Measurements from ENCODE around the gene CORO1A. TPM values are rescaled to one million over a fixed set of nuclear protein-coding genes. Genes with fewer than 3 reads are reported as not detected.
"Not testable (repeated sequence)": the region's sequence is repeated elsewhere in the genome, so short reads cannot be mapped to it uniquely, and the experiment has no call there.

Gene CORO1A
- total RNA-seq, 1 experiment from 2014 or later, result 7.0 TPM

DNA sequence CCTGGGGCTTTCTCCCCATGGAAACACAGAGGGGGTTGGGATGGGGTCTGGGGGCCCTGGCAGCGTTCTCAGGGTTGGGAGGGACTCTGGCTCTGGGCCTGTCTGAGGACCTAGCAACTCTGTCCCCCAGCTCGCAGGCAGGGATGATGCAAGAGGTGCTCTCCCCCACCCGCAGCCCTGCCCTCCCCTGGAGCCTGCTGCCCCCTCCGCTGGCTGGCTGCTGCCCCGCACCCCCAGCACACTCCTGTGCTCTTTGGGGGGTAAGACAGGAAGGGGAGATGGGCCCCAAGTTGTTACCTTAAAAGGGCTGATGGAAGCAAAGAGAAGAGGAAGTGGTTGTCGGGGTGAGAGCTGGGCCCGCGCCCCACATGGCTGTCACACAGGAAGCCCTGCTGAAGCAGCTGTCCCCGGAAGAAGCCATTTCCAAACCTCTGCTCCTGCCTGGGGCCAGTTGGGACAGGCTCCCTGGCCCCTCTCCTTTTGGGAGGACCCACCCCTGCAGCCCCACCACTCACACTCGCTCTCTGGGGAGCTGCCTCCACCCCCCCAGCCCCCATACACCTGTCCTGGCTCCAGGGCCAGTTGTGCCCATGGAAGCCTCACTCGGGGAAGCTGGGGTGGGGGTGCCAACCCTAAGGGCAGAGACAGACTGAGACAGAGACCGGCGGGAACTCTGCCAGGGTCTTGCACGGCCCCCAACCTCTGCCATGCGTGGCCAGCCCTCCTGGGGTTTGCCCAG is 2.5 kb downstream of the CORO1A start:
- H3K9me3 ChIP-seq (replicated peaks), result no peaks in the 10 kb centered on the region
- H3K27me3 ChIP-seq, result no peaks in the 10 kb centered on the region
- H3K4me3 ChIP-seq, result no peak overlapping the region
- peaks cover 9% of the 10 kb centered on the region for H3K4me1 ChIP-seq
- DNase-seq, result peak; percentile 37 to 51
- H3K27ac ChIP-seq, result no peak overlapping the region
- H3K36me3 ChIP-seq, result no peaks in the 10 kb centered on the region

DNA sequence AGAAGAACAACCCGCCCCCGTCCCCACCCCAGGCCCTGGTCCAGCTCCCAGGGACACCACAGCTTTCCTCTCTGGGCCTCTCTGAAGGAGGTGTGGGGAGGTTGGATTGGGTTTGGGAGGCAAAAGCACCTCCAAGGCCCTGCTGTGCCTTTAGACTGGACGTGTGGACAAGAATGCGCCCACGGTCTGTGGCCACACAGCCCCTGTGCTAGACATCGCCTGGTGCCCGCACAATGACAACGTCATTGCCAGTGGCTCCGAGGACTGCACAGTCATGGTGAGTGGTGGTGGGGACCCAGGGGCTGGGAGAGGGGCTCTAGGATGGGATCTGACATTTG is 3.0 kb downstream of the CORO1A start:
- no peaks in the 10 kb centered on the region for H3K9me3 ChIP-seq (replicated peaks)
- no peaks in the 10 kb centered on the region for H3K27me3 ChIP-seq
- H3K36me3 ChIP-seq, result no peaks in the 10 kb centered on the region
- peaks cover 9% of the 10 kb centered on the region for H3K4me1 ChIP-seq
- H3K4me3 ChIP-seq, result no peak overlapping the region
- peak in 1 of 2 experiments; percentile 2 for DNase-seq
- H3K27ac ChIP-seq, result no peak overlapping the region

DNA sequence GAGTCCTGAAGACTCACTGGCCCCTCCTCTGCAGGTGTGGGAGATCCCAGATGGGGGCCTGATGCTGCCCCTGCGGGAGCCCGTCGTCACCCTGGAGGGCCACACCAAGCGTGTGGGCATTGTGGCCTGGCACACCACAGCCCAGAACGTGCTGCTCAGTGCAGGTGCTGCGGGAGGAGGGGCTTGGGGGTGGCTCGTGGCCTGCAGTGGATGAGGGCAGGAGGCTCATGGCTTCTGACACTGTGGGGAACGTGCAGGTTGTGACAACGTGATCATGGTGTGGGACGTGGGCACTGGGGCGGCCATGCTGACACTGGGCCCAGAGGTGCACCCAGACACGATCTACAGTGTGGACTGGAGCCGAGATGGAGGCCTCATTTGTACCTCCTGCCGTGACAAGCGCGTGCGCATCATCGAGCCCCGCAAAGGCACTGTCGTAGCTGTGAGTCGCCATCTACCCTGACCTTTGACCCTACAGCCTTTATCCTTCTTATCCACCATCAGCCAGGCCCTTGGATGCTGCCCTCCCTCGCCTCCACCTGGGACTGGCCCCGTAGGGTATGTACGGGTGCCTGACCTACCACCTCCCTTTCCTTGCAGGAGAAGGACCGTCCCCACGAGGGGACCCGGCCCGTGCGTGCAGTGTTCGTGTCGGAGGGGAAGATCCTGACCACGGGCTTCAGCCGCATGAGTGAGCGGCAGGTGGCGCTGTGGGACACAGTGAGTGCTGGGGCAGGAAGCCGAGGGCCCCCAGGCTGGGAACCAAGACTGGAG is 3.6 kb downstream of the CORO1A start:
- H3K27me3 ChIP-seq, result no peaks in the 10 kb centered on the region
- no peaks in the 10 kb centered on the region for H3K36me3 ChIP-seq
- DNase-seq, result peak in 1 of 2 experiments; percentile 11
- no peak overlapping the region for H3K4me3 ChIP-seq
- H3K4me1 ChIP-seq, result peaks cover 9% of the 10 kb centered on the region
- H3K9me3 ChIP-seq (replicated peaks), result no peaks in the 10 kb centered on the region
- H3K27ac ChIP-seq, result no peak overlapping the region

DNA sequence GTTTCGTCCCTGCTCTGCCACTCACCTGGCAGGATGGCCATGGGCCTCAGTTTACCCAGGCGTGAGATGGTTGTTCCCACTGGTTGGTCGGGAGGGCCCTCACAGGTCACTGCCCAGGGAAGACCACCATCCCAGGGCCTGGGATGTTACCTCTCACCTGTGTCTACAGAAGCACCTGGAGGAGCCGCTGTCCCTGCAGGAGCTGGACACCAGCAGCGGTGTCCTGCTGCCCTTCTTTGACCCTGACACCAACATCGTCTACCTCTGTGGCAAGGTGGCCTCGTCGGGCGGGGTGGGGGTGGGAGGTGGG is 4.1 kb downstream of the CORO1A start:
- Histone ChIP-seq H3K27ac (no peak overlapping the region), H3K4me3 (no peak overlapping the region)
- DNase-seq, result no peak

GRCh38 chr16:30187971-30188561 is 4.7 kb downstream of the CORO1A start:
- no peaks in the 10 kb centered on the region for H3K36me3 ChIP-seq
- H3K4me3 ChIP-seq, result no peak overlapping the region
- no peaks in the 10 kb centered on the region for H3K9me3 ChIP-seq (replicated peaks)
- peaks cover 9% of the 10 kb centered on the region for H3K4me1 ChIP-seq
- no peaks in the 10 kb centered on the region for H3K27me3 ChIP-seq
- no peak overlapping the region for H3K27ac ChIP-seq
- DNase-seq, result no peak

More for the DNA sequence above, 4.1 kb downstream of the CORO1A start:
- H3K36me3 ChIP-seq, result no peaks in the 10 kb centered on the region
- no peaks in the 10 kb centered on the region for H3K27me3 ChIP-seq
- H3K4me1 ChIP-seq, result peaks cover 9% of the 10 kb centered on the region
- H3K9me3 ChIP-seq (replicated peaks), result no peaks in the 10 kb centered on the region

- H3K36me3 ChIP-seq; DNase-seq; H3K27me3 ChIP-seq; H3K4me1 ChIP-seq; H3K4me3 ChIP-seq; H3K9me3 ChIP-seq (replicated peaks); H3K27ac ChIP-seq: not testable (repeated sequence)
These were observed 7.8 kb downstream of the CORO1A start for GRCh38 chr16:30191158-30191557.

- H3K36me3 ChIP-seq; H3K27me3 ChIP-seq; H3K4me1 ChIP-seq; H3K27ac ChIP-seq; H3K9me3 ChIP-seq (replicated peaks); H3K4me3 ChIP-seq; DNase-seq: not testable (repeated sequence)
These were observed 9.7 kb downstream of the CORO1A start for GRCh38 chr16:30193098-30193497.

- H3K27ac ChIP-seq; H3K9me3 ChIP-seq (replicated peaks): not testable (repeated sequence)
These were observed 10.2 kb downstream of the CORO1A start, which contains the start of the genes BOLA2B and SLX1A for GRCh38 chr16:30193615-30194014. Gene BOLA2B, minus strand, starts transcription at chr16:30193666. Its CDS starts 71 bp downstream, at chr16:30193595. Gene SLX1A, plus strand, starts transcription at chr16:30193875. Its CDS starts 210 bp downstream, at chr16:30194085.

GRCh38 chr16:30194172-30194925 is 10.9 kb downstream of the CORO1A start:
- H3K36me3 ChIP-seq; H3K4me3 ChIP-seq; H3K9me3 ChIP-seq (replicated peaks); H3K4me1 ChIP-seq; H3K27me3 ChIP-seq; DNase-seq; H3K27ac ChIP-seq: not testable (repeated sequence)

More at GRCh38 chr16:30193615-30194014, 10.2 kb downstream of the CORO1A start, which contains the start of the genes BOLA2B and SLX1A:
- not testable (repeated sequence) for H3K4me1 ChIP-seq, H3K27me3 ChIP-seq, H3K36me3 ChIP-seq, DNase-seq, H3K4me3 ChIP-seq

- H3K9me3 ChIP-seq (replicated peaks); DNase-seq; H3K27ac ChIP-seq; H3K4me1 ChIP-seq; H3K27me3 ChIP-seq; H3K4me3 ChIP-seq; H3K36me3 ChIP-seq: not testable (repeated sequence)
These were observed 13.6 kb downstream of the CORO1A start for GRCh38 chr16:30197001-30197400.

GRCh38 chr16:30199049-30199448 is 15.6 kb downstream of the CORO1A start, which contains the start of gene SULT1A3:
Gene SULT1A3, plus strand, starts transcription at chr16:30199255. Its CDS starts 1,474 bp downstream, at chr16:30200729.
- H3K27ac ChIP-seq; H3K27me3 ChIP-seq; H3K4me1 ChIP-seq; H3K4me3 ChIP-seq; H3K36me3 ChIP-seq; H3K9me3 ChIP-seq (replicated peaks); DNase-seq: not testable (repeated sequence)

DNA sequence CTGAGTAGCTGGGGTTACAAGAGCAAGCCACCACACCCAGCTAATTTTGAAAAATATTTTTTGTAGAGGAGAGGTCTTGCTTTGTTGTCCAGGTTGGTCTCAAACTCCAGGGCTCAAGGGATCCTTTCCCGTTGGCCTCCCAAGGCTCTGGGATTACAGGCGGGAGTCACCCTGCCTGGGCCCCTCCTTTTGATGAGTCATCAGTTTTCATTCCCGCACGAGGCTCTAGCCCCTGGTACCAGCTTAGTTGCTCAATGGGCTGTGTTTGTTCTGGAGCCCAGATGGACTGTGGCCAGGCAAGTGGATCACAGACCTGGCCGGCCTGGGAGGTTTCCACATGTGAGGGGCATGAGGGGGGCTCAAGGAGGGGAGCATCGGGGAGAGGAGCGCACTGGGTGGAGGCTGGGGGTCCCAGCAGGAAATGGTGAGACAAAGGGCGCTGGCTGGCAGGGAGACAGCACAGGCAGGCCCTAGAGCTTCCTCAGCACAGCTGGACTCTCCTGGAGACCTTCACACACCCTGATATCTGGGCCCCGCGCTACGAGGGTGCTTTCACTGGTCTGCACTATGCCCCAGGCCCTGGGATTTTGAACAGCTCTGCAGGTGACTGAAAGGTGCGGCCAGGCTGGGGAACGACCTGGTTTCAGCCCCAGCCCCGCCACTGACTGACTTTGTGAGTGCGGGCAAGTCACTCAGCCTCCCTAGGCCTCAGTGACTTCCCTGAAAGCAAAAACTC is 16.4 kb downstream of the CORO1A start:
- not testable (repeated sequence) for H3K4me1 ChIP-seq; DNase-seq; H3K27me3 ChIP-seq; H3K9me3 ChIP-seq (replicated peaks); H3K36me3 ChIP-seq; H3K4me3 ChIP-seq; H3K27ac ChIP-seq

- H3K36me3 ChIP-seq; H3K9me3 ChIP-seq (replicated peaks); H3K4me1 ChIP-seq; H3K4me3 ChIP-seq; H3K27ac ChIP-seq; H3K27me3 ChIP-seq; DNase-seq: not testable (repeated sequence)
These were observed 22.3 kb downstream of the CORO1A start for GRCh38 chr16:30205541-30206236.

DNA sequence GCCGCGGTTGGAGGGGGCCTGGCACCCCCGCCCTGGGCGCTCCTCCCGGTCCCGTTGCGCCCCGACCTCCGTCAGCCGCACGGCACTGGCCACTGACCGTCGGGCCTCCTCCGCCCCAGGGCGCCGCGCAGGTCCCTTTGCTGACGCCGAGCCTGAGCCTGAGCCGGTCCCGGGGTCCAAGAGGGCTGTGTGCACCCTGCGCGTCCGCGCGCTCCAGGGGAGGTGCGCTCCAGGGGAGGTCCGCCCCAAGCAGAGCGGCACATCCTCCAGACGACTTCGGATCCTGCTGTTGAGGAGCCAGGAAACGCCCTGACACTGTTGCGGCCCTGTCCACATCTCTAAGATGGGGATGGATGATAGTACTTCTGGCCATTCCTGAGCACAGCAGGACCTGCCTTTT is 22.9 kb downstream of the CORO1A start:
- H3K9me3 ChIP-seq (replicated peaks); DNase-seq; H3K4me3 ChIP-seq; H3K27me3 ChIP-seq; H3K4me1 ChIP-seq; H3K27ac ChIP-seq; H3K36me3 ChIP-seq: not testable (repeated sequence)
